SK-N-SH treated with all-trans-retinoic acid at 6 μM for 48 hours (cell line): Measurements from ENCODE around the gene TMEM238L.

ENCODE experiments used
- ARNTL ChIP-seq: fragments of 450-650 bp; formaldehyde crosslinking; IDR thresholded peaks from 2 replicates; pipeline ENCODE4 v1.5.0; 2020; ENCODE audit warnings: low read depth, mild to moderate bottlenecking, moderate library complexity, borderline replicate concordance
- ESRRG ChIP-seq: fragments of 250-450 bp; sonication (Bioruptor Pico); IDR thresholded peaks from 2 replicates; pipeline ENCODE4 v1.6.1; 2021; ENCODE audit warnings: mild to moderate bottlenecking
- RARB ChIP-seq: fragments of 250-450 bp; sonication (Bioruptor Pico); IDR thresholded peaks from 2 replicates; pipeline ENCODE4 v1.8.0; 2021; ENCODE audit warnings: mild to moderate bottlenecking, moderate library complexity
- SNAI2 ChIP-seq: fragments of 250-450 bp; sonication (Bioruptor Pico); IDR thresholded peaks from 2 replicates; pipeline ENCODE4 v1.5.0; 2020; ENCODE audit warnings: mild to moderate bottlenecking, moderate library complexity
- TOX ChIP-seq: fragments of 250-450 bp; sonication (Bioruptor Pico); IDR thresholded peaks from 2 replicates; pipeline ENCODE4 v1.8.0; 2021; ENCODE audit warnings: mild to moderate bottlenecking, moderate library complexity, borderline replicate concordance
- ZFP30 ChIP-seq: fragments of 450-650 bp; formaldehyde crosslinking; IDR thresholded peaks from 2 replicates; pipeline ENCODE4 v1.5.0; 2022; ENCODE audit warnings: mild to moderate bottlenecking, moderate library complexity
- TF ChIP-seq, protein P1 (sequence below): fragments of 250-450 bp; sonication (Bioruptor Pico); IDR thresholded peaks from 2 replicates; pipeline ENCODE4 v1.5.1; 2020; ENCODE audit warnings: low read depth, mild to moderate bottlenecking, moderate library complexity
- TF ChIP-seq, protein P2 (sequence below): fragments of 250-450 bp; sonication (Bioruptor Pico); IDR thresholded peaks from 2 replicates; pipeline ENCODE4 v1.8.0; 2021; ENCODE audit warnings: low read depth, mild to moderate bottlenecking, moderate library complexity, borderline replicate concordance
- TF ChIP-seq, protein P3 (sequence below): fragments of 250-450 bp; sonication (Bioruptor Pico); IDR thresholded peaks from 2 replicates; pipeline ENCODE4 v1.8.0; 2020; ENCODE audit warnings: mild to moderate bottlenecking, moderate library complexity, borderline replicate concordance

DNA sequence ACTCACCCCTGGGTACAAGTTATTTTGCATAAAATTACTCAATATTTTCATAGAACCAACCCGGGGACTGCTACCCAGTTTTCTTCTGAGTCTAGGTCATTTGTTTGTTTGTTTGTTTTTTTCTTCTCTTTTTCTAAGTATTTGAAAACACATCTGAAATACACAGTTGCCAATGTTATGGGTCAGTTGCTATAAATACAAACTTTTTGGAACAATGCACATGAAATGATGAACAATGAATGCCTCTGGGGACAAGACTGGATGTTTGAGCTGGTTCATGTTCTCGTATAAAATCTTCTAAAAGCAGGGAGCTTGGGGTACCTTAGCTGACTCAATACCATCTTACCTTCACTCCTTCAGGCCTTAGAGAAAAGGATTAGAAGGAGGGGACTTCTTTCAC is 30.5 kb downstream of the TMEM238L start:
- TF ChIP-seq ZFP30 (CRISPR knock-in tag), result no peak
- TF ChIP-seq, protein P1, sequence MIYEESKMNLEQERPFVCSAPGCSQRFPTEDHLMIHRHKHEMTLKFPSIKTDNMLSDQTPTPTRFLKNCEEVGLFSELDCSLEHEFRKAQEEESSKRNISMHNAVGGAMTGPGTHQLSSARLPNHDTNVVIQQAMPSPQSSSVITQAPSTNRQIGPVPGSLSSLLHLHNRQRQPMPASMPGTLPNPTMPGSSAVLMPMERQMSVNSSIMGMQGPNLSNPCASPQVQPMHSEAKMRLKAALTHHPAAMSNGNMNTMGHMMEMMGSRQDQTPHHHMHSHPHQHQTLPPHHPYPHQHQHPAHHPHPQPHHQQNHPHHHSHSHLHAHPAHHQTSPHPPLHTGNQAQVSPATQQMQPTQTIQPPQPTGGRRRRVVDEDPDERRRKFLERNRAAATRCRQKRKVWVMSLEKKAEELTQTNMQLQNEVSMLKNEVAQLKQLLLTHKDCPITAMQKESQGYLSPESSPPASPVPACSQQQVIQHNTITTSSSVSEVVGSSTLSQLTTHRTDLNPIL (CRISPR knock-in tag), result no peak
- TF ChIP-seq, protein P2, sequence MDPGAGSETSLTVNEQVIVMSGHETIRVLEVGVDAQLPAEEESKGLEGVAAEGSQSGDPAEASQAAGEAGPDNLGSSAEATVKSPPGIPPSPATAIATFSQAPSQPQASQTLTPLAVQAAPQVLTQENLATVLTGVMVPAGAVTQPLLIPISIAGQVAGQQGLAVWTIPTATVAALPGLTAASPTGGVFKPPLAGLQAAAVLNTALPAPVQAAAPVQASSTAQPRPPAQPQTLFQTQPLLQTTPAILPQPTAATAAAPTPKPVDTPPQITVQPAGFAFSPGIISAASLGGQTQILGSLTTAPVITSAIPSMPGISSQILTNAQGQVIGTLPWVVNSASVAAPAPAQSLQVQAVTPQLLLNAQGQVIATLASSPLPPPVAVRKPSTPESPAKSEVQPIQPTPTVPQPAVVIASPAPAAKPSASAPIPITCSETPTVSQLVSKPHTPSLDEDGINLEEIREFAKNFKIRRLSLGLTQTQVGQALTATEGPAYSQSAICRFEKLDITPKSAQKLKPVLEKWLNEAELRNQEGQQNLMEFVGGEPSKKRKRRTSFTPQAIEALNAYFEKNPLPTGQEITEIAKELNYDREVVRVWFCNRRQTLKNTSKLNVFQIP (CRISPR knock-in tag), result no peak
- TF ChIP-seq, protein P3, sequence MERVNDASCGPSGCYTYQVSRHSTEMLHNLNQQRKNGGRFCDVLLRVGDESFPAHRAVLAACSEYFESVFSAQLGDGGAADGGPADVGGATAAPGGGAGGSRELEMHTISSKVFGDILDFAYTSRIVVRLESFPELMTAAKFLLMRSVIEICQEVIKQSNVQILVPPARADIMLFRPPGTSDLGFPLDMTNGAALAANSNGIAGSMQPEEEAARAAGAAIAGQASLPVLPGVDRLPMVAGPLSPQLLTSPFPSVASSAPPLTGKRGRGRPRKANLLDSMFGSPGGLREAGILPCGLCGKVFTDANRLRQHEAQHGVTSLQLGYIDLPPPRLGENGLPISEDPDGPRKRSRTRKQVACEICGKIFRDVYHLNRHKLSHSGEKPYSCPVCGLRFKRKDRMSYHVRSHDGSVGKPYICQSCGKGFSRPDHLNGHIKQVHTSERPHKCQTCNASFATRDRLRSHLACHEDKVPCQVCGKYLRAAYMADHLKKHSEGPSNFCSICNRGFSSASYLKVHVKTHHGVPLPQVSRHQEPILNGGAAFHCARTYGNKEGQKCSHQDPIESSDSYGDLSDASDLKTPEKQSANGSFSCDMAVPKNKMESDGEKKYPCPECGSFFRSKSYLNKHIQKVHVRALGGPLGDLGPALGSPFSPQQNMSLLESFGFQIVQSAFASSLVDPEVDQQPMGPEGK (CRISPR knock-in tag), result no peak
- no peak for TF ChIP-seq SNAI2 (CRISPR knock-in tag)
- TF ChIP-seq TOX (CRISPR knock-in tag), result no peak
- no peak for TF ChIP-seq ARNTL (CRISPR knock-in tag)
- no peak for TF ChIP-seq ESRRG
- TF ChIP-seq RARB (CRISPR knock-in tag), result no peak
